Erythroblast (primary cell): ENCODE data around the gene AGBL4.

Source experiments
- GATA1 ChIP-seq: IDR thresholded peaks from 2 replicates; pipeline ENCODE4 v1.6.1; 2011; ENCODE audit warnings: low read depth, mild to moderate bottlenecking, control low read depth, low read length, moderate library complexity
- POLR2A ChIP-seq: IDR thresholded peaks from 2 replicates; pipeline ENCODE4 v1.6.1; 2011; ENCODE audit warnings: mild to moderate bottlenecking, low read length

- TF ChIP-seq POLR2A: no peak
- no peak for TF ChIP-seq GATA1
These were observed 496.0 kb downstream of the AGBL4 start for GRCh38 chr1:49527606-49528305.
